H7 (cell line): ENCODE measurements around the gene PNP. TPM values are rescaled to one million over a fixed set of nuclear protein-coding genes. Genes with fewer than 3 reads are reported as not detected.
A peak's percentile ranks its signal among the peaks of the same experiment; 100 is the strongest.
"Not testable (repeated sequence)": the region's sequence is repeated elsewhere in the genome, so short reads cannot be mapped to it uniquely, and the experiment has no call there.

Experiments used
- DNase-seq: peaks from one replicate; pipeline ENCODE4 v3.0.0; 2012
- H3K27me3 ChIP-seq: 2 replicates; pipeline ENCODE4 v1.6.0; 2011; ENCODE audit warnings: mild to moderate bottlenecking, low read length; ENCODE audit not compliant: control insufficient read depth, insufficient read depth
- H3K36me3 ChIP-seq: replicated peaks from 2 replicates; pipeline ENCODE4 v1.5.1; 2011; ENCODE audit warnings: low read length; ENCODE audit not compliant: control insufficient read depth, insufficient read depth
- H3K4me3 ChIP-seq: 2 replicates; pipeline ENCODE4 v1.5.1; 2011; ENCODE audit warnings: low read depth, mild to moderate bottlenecking, control low read depth, low read length, moderate library complexity; ENCODE audit not compliant: insufficient read depth
- total RNA-seq: library from RNA; depleted of rRNA; stranded (reverse); fragments of >200 nt; shearing (Covaris generic); gene quantifications from 2 replicates; pipeline ENCODE4 v1.2.3, GENCODE V29; 2014

Gene PNP
- total RNA-seq, 1 experiment from 2014 or later, result 244 TPM

- Histone ChIP-seq H3K27me3 (no peaks in the 10 kb centered on the region), H3K36me3 (no peaks in the 10 kb centered on the region; the same call in 1 of the 2 replicates), H3K4me3 (no peak overlapping the region)
- DNase-seq, result no peak
Observed at GRCh38 chr14:20493634-20494033, 24.4 kb downstream of the PNP start.

- H3K4me3 ChIP-seq, result no peak overlapping the region
- no peak for DNase-seq
- no peaks in the 10 kb centered on the region for H3K27me3 ChIP-seq
- H3K36me3 ChIP-seq, result no peaks in the 10 kb centered on the region; the same call in 1 of the 2 replicates
Observed at GRCh38 chr14:20494935-20495766, 25.9 kb downstream of the PNP start.

- no peak for DNase-seq
- H3K27me3 ChIP-seq, result no peaks in the 10 kb centered on the region
- H3K36me3 ChIP-seq, result no peaks in the 10 kb centered on the region; the same call in 1 of the 2 replicates
- no peak overlapping the region for H3K4me3 ChIP-seq
Observed at GRCh38 chr14:20498622-20499021, 29.4 kb downstream of the PNP start.

- DNase-seq, result peak; percentile 58
- Histone ChIP-seq H3K27me3 (no peaks in the 10 kb centered on the region), H3K36me3 (no peaks in the 10 kb centered on the region; the same call in 1 of the 2 replicates), H3K4me3 (no peak overlapping the region)
Observed at GRCh38 chr14:20499108-20499507, 29.9 kb downstream of the PNP start.

- Histone ChIP-seq H3K4me3 (no peak overlapping the region), H3K36me3 (no peaks in the 10 kb centered on the region; the same call in 1 of the 2 replicates), H3K27me3 (no peaks in the 10 kb centered on the region)
- DNase-seq, result no peak
Observed at GRCh38 chr14:20499881-20500280, 30.7 kb downstream of the PNP start.

- no peak overlapping the region for H3K4me3 ChIP-seq
- no peaks in the 10 kb centered on the region for H3K36me3 ChIP-seq
- no peaks in the 10 kb centered on the region for H3K27me3 ChIP-seq
- DNase-seq, result no peak
Observed at GRCh38 chr14:20501346-20501745, 32.1 kb downstream of the PNP start.

- no peak for DNase-seq
- H3K4me3 ChIP-seq, result no peak overlapping the region
- H3K27me3 ChIP-seq, result no peaks in the 10 kb centered on the region
- H3K36me3 ChIP-seq, result no peaks in the 10 kb centered on the region
Observed at GRCh38 chr14:20503898-20504297, 34.7 kb downstream of the PNP start.

- DNase-seq, H3K36me3 ChIP-seq, H3K27me3 ChIP-seq, H3K4me3 ChIP-seq: not testable (repeated sequence)
Observed at GRCh38 chr14:20506276-20506675, 37.1 kb downstream of the PNP start.

GRCh38 chr14:20506752-20507151 is 37.5 kb downstream of the PNP start:
- not testable (repeated sequence) for H3K4me3 ChIP-seq, H3K27me3 ChIP-seq, DNase-seq, H3K36me3 ChIP-seq

- H3K27me3 ChIP-seq, H3K4me3 ChIP-seq, DNase-seq, H3K36me3 ChIP-seq: not testable (repeated sequence)
Observed at GRCh38 chr14:20507537-20507936, 38.3 kb downstream of the PNP start.

- Histone ChIP-seq H3K4me3 (no peak overlapping the region), H3K27me3 (no peaks in the 10 kb centered on the region), H3K36me3 (no peaks in the 10 kb centered on the region)
- no peak for DNase-seq
Observed at GRCh38 chr14:20508367-20508766, 39.2 kb downstream of the PNP start.

- Histone ChIP-seq H3K36me3 (no peaks in the 10 kb centered on the region), H3K4me3 (no peak overlapping the region), H3K27me3 (no peaks in the 10 kb centered on the region)
- DNase-seq, result no peak
Observed at GRCh38 chr14:20512177-20512905, 43.1 kb downstream of the PNP start.

GRCh38 chr14:20515846-20516245 is 46.6 kb downstream of the PNP start:
- no peaks in the 10 kb centered on the region for H3K27me3 ChIP-seq
- DNase-seq, result no peak
- H3K4me3 ChIP-seq, result no peak overlapping the region
- H3K36me3 ChIP-seq, result no peaks in the 10 kb centered on the region

GRCh38 chr14:20516921-20517320 is 47.7 kb downstream of the PNP start:
- H3K36me3 ChIP-seq, result no peaks in the 10 kb centered on the region
- H3K27me3 ChIP-seq, result no peaks in the 10 kb centered on the region
- no peak for DNase-seq
- H3K4me3 ChIP-seq, result no peak overlapping the region

- no peak for DNase-seq
- Histone ChIP-seq H3K27me3 (no peaks in the 10 kb centered on the region), H3K36me3 (no peaks in the 10 kb centered on the region), H3K4me3 (no peak overlapping the region)
Observed at GRCh38 chr14:20522332-20522731, 53.1 kb downstream of the PNP start.
